DMS79 treated with DMSO at 0.1 percent for 48 hours (cell line): ENCODE data around the gene PRKCA.

Experiments
- DNase-seq: peaks from one replicate; lab custom pipeline; 2025; lab: John Stamatoyannopoulos, UW

The PRKCA gene

DNA sequence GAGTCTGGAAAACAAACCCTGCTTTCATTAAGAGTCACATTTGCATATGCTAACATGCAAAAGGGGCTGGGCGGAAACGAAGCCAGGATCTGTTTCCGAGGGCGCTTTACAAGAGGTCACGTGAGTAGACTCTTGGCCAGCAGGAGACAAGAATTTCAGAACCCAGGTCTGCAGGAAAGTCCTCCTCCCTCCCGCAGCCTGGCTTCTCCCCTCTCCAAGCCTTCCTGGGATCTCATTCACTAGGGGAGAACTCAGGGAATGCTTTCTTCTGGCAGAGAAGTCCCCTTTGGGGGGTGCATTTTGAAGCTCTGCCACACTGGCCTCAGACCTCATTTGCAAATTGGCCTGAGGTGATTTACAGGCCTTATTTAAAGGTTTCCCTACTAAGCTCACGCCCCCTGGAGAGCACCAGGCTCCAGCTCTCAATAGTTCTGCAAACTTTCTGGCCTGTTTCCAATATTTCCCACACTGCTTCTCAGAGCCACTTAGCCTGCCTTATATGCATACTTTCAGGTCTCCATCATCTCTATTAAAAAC lies 475.3 kb downstream of the PRKCA start:
- peak; percentile 80 for DNase-seq

DNA sequence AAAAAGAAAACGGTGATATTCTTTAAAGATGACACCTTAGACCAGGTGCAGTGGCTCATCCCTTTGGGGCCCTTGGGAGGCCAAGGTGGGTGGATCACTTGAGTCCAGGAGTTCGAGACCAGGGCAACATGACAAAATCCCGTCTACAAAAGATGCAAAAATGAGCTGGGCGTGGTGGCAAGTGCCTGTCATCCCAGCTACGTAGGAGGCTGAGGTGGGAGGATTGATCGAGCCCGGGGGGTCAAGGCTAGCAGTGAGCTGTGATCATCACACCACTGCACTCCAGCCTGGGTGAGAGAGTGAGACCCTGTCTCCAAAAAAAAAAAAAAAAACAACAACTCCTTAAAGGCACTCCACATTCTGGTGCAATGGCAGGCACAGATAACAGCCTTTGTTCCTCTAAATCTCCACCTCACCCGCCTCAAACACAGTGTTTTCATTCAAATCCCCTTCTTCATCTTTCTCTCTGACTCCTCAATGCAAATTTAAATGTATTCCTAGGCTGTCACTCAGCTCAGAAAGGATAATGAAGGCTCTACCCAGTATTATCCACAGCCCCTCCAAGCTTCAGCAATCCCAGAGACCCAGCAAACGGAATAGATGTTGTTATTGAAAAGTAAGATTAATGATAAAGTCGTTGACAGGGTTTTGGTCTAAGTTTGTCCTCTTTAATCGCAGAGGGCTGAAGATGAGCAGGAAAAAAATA lies 476.3 kb downstream of the PRKCA start:
- DNase-seq: no peak

DNA sequence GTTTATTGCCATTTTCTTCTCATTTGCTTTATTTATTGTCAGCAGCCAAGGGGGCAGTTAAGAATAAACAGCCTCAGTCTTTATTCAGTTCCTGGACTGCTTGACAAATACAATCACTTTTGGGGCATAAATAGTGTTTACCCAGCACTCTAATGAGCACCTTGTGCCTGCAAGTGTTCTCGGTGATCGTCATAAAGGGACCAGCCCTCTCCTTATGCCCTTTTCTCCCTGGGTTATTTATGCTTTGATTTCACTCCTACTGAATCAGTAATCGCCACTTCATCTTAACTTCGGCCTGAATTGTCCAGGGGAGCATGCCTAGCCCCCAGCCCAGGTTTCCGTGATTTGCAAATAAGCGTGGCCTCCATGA lies 476.8 kb downstream of the PRKCA start:
- DNase-seq: peak; percentile 41

DNA sequence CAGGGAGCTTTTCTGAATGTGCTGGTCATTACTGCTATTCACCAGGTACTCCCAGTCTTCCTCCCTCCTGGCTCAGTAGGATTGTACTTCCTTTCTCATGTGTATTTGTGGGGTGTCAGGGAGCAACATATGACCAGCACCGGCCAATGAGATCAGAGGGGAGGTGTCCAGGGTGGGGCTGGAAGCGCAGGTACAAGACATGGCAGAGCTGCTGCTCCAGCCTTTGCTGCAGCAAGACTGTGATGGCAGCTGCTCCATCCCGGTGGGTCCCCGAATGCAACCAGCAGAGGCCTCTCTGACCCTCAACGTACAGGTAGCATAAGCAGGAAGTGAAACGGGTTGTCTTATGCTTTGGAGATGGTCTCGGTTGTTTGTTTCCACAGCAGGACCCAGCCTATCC lies 478.7 kb downstream of the PRKCA start:
- DNase-seq: no peak

DNA sequence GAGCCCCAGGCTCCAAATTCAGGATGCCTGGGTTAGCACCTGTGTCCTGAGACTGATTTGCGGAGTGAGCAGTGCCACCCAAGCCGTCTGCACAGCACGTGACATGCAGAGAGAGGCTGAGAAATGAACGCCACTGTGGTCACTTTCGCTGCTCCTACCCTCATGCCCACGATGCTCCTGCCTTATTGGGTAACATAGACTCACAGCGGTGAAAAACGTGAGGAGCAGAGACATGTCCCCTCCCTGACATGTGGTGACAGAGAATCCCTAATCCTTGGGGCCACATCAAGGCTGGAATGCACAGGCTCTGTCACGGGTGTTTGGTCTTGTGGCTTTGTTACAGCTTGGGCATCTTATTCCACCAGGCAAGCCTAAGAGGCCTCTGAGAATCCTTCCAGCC lies 480.4 kb downstream of the PRKCA start:
- no peak for DNase-seq

DNA sequence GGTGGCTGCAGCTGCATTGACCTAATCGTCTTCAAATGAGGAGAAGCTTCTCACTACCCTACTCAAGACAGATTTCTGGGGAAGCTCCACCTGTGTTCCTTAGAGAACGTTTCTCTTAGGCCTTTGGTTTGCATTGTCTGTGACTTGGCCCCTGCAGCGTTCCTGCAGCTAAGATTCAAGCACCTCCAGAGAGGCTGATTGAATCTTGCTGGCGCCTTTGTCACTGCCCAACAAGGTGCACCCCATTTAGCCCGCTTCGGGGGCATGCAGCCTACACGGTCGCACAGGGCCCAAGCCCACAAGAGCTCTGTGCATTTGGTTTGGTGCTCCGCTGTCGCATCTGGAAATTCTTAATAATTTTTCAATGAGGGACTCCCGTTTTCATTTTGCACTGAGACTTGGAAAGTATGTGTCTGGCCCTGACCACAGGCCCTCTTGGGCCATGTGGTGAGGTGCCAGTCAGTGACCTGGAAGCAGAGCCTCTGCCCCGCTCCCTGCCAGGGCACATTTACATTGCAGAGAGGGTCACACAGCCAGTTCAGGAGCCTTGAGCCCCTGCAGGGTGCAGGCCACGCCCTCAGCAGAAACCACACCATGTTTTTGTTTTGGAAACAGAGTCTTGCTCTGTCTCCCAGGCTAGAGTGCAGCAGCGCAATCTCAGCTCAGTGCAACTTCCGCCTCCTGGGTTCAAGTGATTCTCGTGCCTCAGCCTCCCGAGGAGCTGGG lies 481.4 kb downstream of the PRKCA start:
- DNase-seq: no peak

DNA sequence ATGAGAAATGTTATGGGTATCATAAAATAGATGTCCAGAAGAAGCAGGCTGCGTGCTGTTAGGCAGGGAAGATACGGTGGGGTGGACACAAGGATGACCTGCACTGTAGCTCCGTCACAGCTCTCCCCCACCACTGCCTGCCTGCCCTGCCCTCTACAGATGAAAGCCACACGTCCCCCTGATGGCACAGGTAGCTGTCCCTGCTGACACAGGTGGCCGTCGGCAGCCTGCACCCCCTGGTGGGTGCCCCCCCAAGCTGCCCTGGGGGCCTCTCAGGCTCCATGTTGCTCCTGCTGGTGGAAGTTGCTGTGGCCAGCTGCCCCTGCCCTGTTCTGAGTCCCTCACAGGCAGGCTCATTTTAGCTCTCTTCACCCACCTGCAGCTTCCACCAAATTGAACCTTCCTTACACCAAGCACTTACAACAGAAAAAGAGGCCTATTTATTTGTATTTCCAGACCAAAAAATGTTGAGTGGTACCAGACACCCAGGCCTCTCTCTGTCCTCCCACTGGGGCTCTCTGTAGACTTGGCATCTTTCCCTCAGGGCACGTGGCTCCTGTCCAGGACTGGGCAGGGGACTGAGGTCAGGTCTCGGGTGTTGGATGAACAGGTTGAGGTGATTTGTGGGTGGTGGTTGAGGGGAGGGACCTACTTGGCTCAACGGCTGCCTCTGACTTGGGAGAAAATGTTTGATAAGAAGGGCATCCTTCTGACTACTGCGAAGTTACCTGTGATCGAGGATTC lies 482.4 kb downstream of the PRKCA start:
- DNase-seq: no peak

DNA sequence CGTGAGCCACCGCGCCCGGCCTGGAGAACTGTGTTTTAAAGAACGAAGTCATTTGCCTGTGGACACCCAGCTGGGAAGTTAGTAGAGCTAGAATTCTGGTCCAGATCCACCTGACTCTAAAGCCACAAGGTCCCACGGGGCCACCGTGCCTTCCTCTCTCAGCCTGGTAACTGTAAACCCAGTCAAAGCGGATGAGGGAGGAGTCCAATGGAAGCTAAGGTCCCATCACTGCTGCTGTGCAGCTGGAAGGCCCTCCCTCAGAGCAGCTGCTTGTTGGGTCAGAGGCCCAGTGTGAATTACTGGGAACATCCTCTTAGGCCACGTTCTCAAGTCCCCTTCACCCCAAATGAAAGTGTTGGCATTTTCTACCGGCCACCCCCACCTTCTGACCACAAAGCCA lies 483.7 kb downstream of the PRKCA start:
- DNase-seq: no peak

DNA sequence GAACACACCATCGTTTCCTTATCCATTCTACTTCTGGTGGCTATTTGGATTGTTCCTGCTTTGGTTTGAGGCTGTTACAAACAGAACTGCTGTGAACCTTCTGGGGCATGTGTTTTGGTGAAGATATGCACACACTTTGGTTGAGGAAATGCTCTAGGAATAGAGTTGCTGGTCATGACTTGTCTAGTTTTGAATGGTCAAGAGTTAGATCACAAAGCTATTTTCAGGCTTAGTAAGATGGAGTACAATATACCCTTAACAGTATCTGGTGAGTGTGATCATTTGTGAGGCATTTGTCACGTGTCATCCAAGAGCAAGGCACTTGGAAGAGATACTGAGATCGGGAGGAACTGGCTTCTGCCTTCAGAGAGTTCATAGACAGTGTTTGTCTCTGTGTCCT lies 485.5 kb downstream of the PRKCA start:
- no peak for DNase-seq

DNA sequence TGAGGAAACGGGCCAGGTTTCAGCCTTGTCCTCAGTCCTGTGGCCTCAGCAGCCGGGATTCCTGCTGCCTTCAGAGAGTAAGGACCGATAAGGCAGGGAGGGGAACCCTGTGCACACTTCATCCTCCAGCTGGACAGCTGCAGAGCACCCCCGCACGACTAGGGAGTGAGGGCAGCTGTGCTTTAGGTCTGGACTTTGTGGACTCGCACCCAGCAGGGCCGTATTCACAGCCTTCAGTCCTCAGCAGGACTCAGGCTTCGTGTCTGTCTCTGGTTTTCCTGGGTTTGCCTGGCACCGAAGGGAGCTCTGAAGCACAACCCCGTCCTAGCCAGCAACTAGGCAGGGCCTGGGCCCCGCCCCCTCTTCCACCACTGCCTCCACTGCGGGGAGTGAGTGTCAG lies 486.7 kb downstream of the PRKCA start:
- DNase-seq: no peak

DNA sequence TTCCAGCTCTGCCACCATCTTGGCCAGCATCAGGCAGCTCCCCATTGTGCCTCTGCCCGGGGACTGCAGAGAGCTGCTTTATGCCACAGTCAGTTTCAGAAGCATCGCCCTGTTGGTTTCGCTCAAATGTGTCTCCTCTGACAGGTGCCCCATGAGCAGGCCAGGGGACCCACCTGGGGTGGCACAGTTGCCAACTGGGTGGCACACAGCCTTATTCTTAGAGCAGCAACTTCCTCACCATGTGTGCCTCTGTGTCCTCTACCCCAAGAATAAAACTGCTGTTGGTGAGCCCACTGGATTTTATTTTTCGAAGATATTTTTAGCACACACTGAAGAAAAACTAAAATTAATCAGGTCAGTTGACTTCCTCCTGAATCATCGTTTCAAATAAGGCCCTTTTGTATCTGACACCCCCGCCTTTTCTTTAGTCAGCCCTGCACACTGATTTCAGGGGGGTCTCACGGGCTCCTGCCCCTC lies 487.6 kb downstream of the PRKCA start:
- no peak for DNase-seq

DNA sequence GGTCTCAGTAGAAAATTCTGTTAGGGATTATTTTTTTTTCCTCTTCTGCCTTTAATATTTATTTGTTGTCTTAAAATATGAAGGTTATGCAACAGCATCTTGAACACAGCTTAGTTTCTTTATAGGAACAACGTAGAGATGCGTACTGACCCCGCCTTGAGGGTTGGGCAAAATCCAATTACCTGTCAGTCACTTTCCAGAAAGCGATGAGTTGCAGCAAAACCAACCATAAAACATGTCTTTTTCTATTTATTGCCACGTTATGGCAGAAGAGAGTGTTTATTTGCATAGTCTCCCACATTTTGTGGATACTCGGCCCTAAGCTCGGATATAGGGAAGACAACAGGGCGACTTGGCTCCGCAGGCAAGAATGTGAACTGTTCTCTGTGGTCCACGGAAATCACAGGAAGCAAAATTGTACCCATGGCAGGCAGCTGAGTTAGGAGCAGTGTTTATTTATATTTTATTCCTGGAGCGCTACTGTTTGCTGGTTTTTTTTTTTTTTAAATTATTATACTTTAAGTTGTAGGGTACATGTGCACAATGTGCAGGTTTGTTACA lies 488.2 kb downstream of the PRKCA start:
- no peak for DNase-seq

DNA sequence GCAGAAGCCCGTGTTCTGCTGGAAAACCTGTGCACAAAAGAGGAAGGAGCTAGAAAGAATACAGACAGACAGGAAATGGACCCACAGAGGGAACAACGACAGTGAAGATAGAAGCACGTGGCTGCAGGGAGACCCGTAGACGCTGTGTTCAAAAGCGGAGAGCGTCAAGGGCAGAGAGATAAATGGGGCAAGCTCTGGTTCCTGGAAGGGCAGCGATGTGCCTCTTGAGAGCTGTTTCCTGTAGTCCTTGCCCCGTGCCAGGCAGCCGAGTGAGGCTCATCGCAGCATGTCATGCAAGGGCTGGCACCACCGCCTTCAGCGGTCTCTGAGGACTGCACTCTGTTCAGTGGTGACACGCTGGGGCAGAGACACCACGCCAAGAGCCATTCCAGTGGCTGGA lies 488.9 kb downstream of the PRKCA start:
- peak; percentile 52 for DNase-seq

DNA sequence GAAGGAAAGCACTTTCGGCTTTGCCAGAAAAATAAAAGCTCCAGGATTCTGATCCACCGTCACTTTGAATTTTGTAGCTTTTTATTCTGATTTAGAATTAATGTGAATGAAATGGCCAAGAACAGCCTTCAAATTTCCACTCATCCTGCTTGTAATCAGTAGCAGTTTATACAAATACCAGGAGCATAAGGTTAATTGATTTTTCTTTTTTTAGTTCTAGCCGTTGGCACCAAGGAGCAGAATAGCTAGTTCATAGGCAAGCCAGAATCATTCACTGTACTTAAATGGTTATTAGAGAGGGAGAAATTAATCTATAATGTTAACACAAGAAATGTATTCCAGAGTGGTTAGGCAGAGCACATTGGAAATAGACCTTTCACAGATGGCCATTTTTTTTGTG lies 491.4 kb downstream of the PRKCA start:
- DNase-seq: no peak

DNA sequence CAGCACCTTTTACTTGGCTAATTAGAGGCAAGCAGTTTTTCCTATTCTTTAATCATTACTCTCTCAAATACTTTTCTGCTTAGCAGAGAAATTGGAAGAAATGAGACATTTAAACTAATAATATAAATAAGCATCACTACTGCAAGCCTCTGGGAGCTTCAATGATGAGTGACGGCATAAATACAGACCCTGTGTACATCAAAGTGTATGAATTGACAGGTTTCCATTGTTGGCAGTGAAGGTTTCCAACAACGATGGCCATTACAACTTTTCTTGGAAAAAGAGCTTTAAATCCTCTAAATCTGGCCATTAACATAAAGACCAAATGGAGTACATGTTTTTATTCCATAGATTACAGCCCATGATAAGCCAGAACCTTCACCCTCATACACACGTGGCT lies 493.1 kb downstream of the PRKCA start:
- no peak for DNase-seq

DNA sequence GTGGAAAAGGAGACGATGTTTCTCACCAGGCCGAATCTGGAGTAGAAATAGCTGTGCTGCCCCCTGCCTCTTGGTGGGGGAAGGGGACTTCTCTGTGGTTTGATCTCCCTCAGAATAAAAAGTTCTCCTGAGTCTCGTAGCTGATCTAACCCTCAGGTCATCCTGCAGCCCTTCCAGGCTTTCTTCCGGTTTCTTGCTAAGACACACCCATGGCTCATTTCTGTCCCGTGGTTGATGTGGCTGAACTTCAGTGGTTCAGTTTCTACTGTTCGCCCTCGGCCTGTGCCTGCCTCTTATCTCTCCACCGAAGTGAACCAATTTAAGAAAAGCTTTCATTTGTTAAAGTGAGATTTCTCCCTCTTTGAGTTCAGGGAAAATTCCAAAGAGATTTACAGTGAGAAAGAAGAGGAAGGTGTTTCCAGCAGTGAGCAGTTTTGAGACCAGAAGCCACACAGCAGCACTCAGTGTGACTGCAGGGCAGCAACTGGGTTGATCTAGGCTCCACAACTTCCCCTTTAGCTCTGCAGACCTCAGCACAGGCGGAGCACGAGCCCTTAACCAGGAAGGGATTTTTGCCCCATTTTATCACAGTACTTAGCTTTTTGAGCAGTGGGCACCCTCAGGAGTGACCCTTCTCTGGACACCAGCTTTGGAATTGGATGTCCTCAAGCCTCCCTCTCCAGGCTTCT lies 497.6 kb downstream of the PRKCA start:
- no peak for DNase-seq

DNA sequence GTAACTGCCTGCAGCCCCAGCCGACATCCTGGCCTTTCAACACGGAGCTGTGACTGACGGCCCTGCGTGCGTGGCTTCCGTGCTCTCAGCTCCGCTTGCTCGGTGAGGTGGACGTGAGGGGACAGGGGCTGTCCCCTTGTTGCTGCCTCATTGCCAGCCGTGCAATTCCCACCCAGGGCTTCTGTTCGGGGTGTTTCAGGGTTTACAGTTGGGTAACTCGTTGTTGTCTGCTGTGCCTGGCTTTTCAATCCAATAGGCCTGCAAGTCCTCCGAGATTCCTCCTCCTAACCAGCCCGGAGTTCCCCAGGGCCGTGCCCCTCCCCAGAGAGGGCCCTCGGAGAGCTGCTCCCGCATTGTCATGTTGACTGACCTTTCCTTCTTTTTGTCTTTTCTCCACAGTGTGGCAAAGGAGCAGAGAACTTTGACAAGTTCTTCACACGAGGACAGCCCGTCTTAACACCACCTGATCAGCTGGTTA lies 501.1 kb downstream of the PRKCA start:
- DNase-seq: no peak

DNA sequence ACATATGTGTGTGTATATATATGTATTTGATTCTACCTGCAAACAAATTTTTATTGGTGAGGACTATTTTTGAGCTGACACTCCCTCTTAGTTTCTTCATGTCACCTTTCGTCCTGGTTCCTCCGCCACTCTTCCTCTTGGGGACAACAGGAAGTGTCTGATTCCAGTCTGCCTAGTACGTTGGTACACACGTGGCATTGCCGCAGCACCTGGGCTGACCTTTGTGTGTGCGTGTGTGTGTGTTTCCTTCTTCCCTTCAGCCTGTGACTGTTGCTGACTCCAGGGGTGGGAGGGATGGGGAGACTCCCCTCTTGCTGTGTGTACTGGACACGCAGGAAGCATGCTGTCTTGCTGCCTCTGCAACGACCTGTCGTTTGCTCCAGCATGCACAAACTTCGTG lies 503.2 kb downstream of the PRKCA start:
- no peak for DNase-seq

DNA sequence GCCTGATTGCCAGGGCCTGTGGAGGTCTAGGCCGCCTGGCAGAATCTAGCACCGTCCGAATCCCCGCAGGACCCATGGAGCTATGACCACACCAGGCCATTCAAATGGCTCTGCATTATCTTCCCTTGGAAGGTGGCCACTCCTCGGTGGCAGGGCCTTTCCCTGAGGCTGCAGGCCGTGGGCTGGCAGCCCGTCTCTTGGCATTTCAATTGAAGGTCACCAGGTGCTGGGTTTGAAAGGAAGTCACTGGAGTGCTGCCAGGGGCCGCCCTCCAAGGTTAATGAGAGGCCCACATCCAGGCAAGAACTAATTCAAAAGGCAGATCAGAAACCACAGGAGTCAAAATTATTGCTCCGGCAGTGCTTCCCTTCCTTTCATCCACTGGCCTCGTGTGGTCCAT lies 504.8 kb downstream of the PRKCA start:
- peak; percentile 50 for DNase-seq

DNA sequence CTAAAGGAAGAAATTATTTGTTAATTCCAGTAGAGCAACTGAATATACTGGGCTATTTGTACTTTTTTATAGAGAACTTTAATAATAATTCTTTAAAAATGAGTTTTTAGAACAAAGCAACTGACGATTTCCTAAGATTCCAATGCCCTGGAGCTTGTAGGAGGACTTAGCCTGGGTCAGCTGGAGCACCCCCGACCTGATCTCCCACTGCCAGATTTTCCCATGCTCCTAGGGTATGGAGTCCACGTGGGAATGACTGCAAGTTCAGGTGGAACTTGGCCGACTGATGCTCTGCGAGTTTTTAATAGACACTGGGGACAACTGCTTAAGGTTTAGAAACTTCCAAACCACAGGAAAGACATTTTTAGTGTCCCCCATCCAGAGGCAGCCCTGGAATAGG lies 507.0 kb downstream of the PRKCA start:
- no peak for DNase-seq

DNA sequence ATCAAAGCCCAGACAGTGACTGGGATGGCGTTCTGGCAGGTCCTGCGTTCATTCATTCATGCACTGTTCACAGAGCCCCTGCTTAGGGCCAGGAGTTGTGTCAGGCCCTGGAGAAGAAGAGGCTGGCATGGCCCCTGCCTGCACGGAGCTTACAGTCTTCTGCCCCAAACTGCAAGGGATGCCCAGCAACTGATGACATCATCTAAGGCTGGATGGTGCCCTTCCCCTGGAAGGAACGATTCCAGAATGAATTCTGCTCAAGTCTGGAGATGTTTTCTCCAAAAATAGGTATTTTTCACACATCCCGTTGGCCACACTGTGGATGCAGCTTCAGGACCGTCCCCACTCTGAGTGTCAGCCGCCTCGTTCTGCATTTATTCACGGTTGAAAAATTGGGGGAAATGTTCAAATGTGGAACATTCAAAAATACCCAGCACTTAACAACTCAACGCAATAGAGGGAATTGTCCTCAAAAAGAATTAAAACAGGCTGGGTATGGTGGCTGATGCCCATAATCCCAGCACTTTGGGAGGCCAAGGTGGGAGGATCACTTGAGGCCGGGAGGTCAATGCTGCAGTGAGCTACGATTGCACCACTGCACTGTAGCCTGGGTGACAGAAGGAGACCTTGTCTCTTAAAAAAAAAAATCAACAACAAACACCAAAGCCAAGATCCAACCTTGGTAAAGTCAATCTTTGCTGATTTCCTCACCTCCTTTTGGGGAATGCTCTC lies 508.7 kb downstream of the PRKCA start:
- no peak for DNase-seq
